ENCODE measurements around the gene TAS1R2.
A peak's percentile ranks its signal among the peaks of the same experiment; 100 is the strongest.
"Not testable (repeated sequence)": the region's sequence is repeated elsewhere in the genome, so short reads cannot be mapped to it uniquely, and the experiment has no call there.

Gene TAS1R2

DNA sequence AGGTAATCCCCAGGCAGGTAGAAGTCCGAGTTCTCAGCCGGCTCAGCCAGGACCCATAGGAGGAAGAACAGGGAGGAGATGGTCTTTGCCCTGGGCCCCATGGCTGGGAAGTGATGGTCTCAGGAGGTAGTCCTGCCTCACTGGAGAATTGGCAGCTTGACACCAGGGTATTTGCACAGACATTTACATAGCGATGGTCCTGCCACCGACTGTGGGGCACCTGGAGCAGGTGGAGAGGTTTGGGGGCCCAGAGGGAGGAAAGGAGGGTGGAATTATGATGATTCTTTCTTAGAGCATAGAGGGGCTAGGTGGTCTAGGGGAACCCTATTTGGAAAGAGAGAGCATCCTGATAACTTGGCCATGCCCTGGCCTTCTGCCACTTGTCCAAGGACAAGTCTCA lies at the start of gene TAS1R2:
TAS1R2 (minus strand) TSS at position 101 of the 400 bp plus-strand sequence; CDS start at position 101, 0 bp downstream.
- intact Hi-C loops (cut with DNase I) = no loop called here
- peak in 1 of 10 donors; percentile 75 for DNase-seq

GRCh38 chr1:18907917-18908845 lies 48.7 kb upstream of the TAS1R2 start:
- DNase-seq = no peak
- intact Hi-C loops (cut with DNase I) = loop anchor here (5.0 kb wide), 1 partner anchor 189 kb away; no protein-coding TSS in a partner anchor

GRCh38 chr1:18907021-18907916 lies 47.8 kb upstream of the TAS1R2 start:
- intact Hi-C loops (cut with DNase I) = loop anchor here (5.0 kb wide), 1 partner anchor 190 kb away; no protein-coding TSS in a partner anchor
- peak in 6 of 10 donors; percentile 37 to 93 (median 58) for DNase-seq

GRCh38 chr1:18903291-18903756 lies 43.9 kb upstream of the TAS1R2 start:
- intact Hi-C loops (cut with DNase I) = no loop called here
- DNase-seq = no peak

DNA sequence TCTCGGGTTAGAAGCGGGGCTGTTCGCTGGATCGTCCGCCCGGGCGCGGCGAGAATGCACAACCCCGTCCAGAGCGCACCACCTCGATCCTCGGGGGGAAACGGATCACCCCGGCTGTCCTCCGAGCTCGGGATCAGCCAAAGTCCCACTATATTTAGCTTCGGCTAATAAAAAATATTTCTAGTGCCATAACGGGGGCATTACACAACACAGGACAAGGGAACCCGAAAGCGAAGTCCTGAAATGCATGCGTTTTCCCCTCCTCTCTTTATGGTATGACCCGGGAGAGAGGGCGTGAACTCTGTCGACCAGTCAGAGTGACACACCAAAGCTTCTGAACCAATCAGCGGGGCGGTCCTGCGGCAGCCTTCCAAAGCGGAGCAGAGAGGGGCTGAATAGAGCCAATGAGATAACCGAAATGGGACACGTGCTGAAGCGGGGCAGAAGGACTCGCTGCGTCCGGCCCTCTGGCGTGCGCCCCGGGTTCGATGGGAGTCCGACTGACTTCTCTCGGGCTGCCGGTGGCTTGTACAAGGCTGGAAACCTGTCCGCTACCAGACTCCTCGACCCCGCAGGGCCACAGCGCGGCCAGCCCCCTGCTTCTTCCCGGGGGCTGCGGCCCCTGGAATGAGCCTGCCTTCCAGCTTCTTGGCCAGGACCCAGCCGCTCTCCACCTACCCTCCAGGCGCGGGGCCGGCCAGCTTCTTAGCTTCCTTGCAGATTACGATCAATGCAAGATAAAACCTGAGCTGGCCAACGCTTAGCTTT lies 43.2 kb upstream of the TAS1R2 start, which contains the start of gene ALDH4A1:
ALDH4A1 (minus strand) TSS at position 33 of the 768 bp plus-strand sequence; CDS start at position 1, 32 bp downstream.
- intact Hi-C loops (cut with DNase I) = no loop called here
- DNase-seq = peak; percentile 95 to 100 (median 98)

DNA sequence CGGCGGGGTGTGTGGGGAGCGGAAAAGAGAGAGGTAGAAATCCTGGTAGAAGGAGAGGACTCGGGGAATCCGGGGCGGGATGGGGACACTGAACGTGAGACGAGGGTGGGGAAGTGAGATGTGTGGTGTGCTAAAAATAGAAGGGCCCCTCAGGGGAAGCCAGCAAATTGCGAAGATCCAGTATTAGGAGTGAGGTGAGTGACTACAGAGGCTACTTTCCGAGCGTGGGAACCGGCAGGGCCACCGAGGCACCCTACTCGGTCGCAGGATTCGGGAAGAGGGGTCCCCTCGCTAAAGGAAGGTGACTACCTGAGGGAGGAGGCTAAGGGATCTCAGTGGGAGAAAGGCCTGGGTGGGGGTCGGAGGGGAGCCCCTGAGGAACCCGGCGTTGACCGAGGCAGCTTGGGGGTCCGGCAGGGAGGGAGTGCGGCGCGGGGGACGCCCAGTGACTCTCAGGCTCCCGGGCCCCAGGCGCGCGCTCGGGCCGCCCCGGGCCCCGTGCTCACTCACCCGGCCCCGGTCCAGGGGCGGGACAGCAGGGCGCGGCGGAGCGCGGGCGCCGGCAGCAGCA lies 42.6 kb upstream of the TAS1R2 start:
- intact Hi-C loops (cut with DNase I) = no loop called here
- DNase-seq = no peak

DNA sequence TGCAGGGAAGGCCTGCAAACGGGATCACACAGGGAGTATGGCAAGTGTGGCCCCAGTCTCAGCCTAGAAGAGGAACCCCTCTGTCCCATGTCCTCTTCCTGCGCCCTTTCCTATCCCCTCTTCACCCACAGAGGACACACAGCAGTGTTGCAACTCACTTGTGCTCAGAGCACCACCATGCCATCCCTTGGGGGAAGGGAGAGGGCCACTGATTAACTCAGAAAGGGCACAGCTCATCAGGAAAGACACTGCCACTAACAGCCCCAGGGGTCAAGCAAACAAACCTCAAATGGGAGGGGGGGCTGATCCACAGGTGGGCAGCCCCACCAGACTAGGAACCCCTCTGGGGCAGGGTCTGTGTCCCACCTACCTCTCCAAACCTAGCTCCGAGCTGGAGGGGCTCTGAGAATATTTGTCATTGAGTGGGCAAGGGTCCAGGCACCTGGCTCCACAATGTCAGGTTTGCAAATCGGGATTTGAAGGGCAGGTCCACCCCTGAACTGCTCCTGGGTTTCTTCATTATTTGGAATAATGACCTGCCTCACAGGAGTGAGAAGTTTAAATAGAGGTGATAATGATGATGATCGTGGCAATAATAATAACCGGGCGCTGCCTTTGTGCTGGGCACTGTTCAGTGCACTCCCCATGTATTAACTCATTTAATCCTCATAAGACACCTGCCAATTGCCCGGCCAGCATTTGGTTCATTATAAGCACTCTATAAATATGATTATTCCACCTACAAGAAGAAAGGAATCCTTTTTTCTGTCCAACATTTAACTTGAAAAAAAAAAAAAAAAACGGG lies 41.9 kb upstream of the TAS1R2 start:
- DNase-seq = no peak
- intact Hi-C loops (cut with DNase I) = no loop called here

- intact Hi-C loops (cut with DNase I) = no loop called here
- DNase-seq = no peak
Observed at GRCh38 chr1:18900303-18900841, 40.9 kb upstream of the TAS1R2 start.

DNA sequence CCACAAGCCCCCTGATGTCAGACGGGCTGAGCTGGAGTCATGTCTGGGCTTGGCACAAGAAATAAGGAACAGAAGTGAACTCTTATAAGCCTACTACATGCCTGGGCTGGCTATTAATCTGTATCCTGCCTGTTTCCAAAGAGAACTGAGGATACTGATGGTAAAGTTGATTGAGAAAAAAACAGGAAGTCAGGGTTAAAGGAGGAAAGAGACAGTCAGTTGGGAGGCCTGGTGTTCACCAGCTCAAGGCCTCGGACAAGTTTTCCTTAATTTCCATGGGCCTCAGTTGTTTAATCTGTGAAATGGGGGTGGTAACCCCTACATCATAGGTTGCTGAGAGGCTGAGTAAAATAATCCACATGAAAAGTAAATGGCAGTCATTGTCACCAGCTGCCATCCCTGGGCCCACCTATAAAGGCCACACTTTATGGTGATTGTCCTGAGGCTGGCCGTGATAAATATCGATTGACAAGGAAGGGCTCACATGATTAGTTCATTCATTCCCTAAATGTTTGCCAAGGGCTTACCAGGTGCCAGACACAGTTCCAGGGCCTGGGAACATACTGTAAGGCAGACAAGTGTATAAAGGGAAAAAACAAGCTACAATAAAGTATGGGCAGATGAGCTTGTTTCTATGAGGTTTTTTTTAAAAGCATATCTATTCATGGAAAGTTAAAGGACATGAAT lies 40.0 kb upstream of the TAS1R2 start:
- DNase-seq = no peak
- intact Hi-C loops (cut with DNase I) = no loop called here

DNA sequence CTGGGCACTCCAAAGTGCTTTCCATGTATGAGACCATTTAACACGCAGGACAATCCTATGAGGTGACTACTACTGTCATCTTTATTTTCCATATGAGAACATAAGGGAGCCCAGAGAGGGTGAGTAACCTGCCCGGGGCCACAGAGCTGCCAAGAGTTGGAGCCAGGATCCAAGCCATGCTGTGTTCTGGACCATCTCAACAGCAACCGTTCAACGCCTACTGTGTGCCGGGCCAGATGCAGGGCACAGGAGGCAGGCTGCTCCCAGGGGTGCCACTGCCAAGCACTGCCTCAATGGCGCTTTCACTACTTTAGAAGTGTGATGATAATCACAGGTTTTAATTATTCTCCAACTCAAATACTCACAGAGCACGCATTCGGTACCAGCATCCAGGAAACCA lies 39.1 kb upstream of the TAS1R2 start:
- DNase-seq = no peak
- intact Hi-C loops (cut with DNase I) = no loop called here

- DNase-seq = no peak
- intact Hi-C loops (cut with DNase I) = no loop called here
Observed at GRCh38 chr1:18895317-18895716, 35.9 kb upstream of the TAS1R2 start.

DNA sequence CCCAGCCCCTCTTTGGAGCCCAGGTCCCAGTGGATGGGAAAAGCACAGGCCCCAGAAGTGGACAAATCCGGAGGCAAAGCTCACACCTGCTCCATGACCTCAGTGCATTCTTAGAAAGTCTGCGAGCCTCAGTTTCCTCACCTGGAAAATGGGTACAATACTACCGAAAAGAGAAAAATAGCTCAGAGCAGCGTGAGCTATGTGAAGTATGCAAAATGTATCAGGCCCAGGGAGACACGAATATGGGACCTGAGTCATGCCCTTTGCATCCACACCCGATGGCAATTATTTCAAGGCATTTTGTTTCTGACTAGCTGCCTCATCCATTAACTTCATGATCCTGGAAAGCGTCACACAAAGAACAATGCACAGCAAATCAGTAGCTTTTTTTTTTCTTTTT lies 33.7 kb upstream of the TAS1R2 start:
- intact Hi-C loops (cut with DNase I) = no loop called here

DNA sequence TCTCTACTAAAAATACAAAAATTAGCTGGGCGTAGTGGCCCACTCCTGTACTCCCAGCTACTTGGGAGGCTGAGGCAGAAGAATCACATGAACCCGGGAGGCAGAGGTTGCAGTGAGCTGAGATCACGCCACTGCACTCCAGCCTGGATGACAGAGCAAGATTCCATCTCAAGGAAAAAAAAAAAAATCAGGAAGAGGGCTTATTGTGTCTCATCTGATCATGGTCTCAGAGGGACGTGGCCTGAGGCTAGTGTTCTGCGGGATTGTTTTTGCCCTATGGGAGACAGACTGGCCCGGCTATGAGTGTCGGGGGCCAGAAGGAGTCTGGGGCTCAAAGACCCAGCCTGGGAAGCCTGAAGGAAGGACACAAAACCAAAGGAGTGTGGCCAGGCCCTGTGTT lies 32.4 kb upstream of the TAS1R2 start:
- intact Hi-C loops (cut with DNase I) = not testable (repeated sequence)

More for the DNA sequence above, 33.7 kb upstream of the TAS1R2 start:
- no peak for DNase-seq

GRCh38 chr1:18891426-18891780 lies 31.9 kb upstream of the TAS1R2 start:
- intact Hi-C loops (cut with DNase I) = no loop called here
- no peak for DNase-seq

More for the DNA sequence above, 32.4 kb upstream of the TAS1R2 start:
- not testable (repeated sequence) for DNase-seq

DNA sequence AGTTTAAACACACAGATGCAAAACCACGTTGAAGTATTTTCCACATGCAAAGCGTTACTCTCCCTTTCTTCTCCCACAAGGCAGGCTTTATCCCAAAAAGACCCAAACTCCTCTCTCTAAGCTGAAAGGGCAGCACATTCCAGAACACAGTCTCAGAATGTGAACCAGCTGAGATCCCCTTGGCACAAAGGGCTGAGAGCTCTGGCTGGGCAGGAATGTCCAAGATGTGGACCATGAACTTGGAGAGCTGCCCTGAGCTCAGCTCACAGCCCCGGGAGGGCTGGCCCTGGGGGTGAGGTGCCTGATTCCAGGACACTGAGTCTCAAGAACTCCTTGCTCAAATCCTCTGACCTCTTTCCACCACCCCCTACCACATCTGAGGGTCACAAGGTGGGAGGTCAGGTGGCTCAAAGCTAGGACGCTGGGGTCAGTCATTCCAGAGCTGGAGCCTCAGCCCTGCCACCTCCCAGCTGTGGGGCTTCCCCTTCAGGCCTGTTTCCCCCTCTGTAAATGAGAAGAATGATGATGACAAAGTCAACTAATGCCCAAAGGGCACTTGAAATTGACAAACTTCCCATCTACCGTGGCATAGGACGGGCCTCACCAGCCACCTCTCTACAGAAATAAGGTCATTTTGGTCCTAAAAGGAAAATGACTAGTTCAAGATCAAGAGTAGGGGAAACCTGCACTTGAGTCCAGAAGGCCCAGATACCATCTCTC lies 31.4 kb upstream of the TAS1R2 start:
- DNase-seq = peak in 3 of 10 donors; percentile 22 to 86 (median 43)
- intact Hi-C loops (cut with DNase I) = no loop called here

GRCh38 chr1:18886003-18886335 lies 26.5 kb upstream of the TAS1R2 start:
- intact Hi-C loops (cut with DNase I) = no loop called here
- DNase-seq = no peak

GRCh38 chr1:18885311-18886002 lies 26.0 kb upstream of the TAS1R2 start:
- DNase-seq = peak in 2 of 10 donors; percentile 55 to 83
- intact Hi-C loops (cut with DNase I) = loop anchor here (2.0 kb wide), 1 partner anchor 27 kb away; no protein-coding TSS in a partner anchor
